ENCODE results near the gene ALDH1A1. TPM values are rescaled to one million over a fixed set of nuclear protein-coding genes. Genes with fewer than 3 reads are reported as not detected.

ALDH1A1 gene
- total RNA-seq, 2 experiments from 2014 or later = not detected

GRCh38 chr9:72984991-72985390 is 32.1 kb upstream of the ALDH1A1 start:
- no peaks in the 10 kb centered on the region for H3K4me1 ChIP-seq (ENCODE audit: insufficient read depth, low read length, poor library complexity, severe bottlenecking)
- no peak overlapping the region for H3K4me3 ChIP-seq (ENCODE audit: low read depth, low read length, poor library complexity, severe bottlenecking)
- H3K27ac ChIP-seq (ENCODE audit: low read depth, low read length, poor library complexity, severe bottlenecking) = no peak overlapping the region
- H3K79me2 ChIP-seq (ENCODE audit: insufficient read depth, low read depth, low read length) = no peaks in the 10 kb centered on the region
- ChIA-PET POLR2A (no interaction called here), CTCF (ENCODE audit: unreplicated experiment) (no interaction called here)
- intact Hi-C loops (cut with micrococcal nuclease; ENCODE audit: unreplicated experiment) = no loop called here
- no TSS peak for BruUV-seq (replicated peaks)
- no peaks in the 10 kb centered on the region for H3K9me2 ChIP-seq (ENCODE audit: insufficient read depth, low read length)
- H3K36me3 ChIP-seq (ENCODE audit: insufficient read depth, low read length) = no peaks in the 10 kb centered on the region
- no peaks in the 10 kb centered on the region for H4K20me1 ChIP-seq (ENCODE audit: insufficient read depth, low read length)
- TF ChIP-seq CTCF (conservative IDR thresholded peaks at IDR 0.05; ENCODE audit: low read length) (no peak), EZH2phosphoT487 (IDR thresholded peaks at IDR 0.05; ENCODE audit: borderline replicate concordance, low read depth, low read length) (no peak)
- H3K9me3 ChIP-seq (ENCODE audit: low read length) = no peaks in the 10 kb centered on the region
- no peak overlapping the region for H3K4me2 ChIP-seq (ENCODE audit: low read length)
- no peak overlapping the region for H2AFZ ChIP-seq (ENCODE audit: low read length)
- DNase-seq (ENCODE audit: low spot score) = no peak

- Histone ChIP-seq H2AFZ (ENCODE audit: low read length) (no peak overlapping the region), H3K9me2 (ENCODE audit: insufficient read depth, low read length) (no peaks in the 10 kb centered on the region), H3K36me3 (ENCODE audit: insufficient read depth, low read length) (no peaks in the 10 kb centered on the region), H3K27ac (ENCODE audit: low read depth, low read length, poor library complexity, severe bottlenecking) (no peak overlapping the region), H3K4me2 (ENCODE audit: low read length) (no peak overlapping the region), H3K9me3 (ENCODE audit: low read length) (no peaks in the 10 kb centered on the region), H3K79me2 (ENCODE audit: insufficient read depth, low read depth, low read length) (no peaks in the 10 kb centered on the region), H3K4me3 (ENCODE audit: low read depth, low read length, poor library complexity, severe bottlenecking) (no peak overlapping the region), H3K4me1 (ENCODE audit: insufficient read depth, low read length, poor library complexity, severe bottlenecking) (no peaks in the 10 kb centered on the region), H4K20me1 (ENCODE audit: insufficient read depth, low read length) (no peaks in the 10 kb centered on the region)
- ChIA-PET POLR2A (no interaction called here), CTCF (ENCODE audit: unreplicated experiment) (no interaction called here)
- TF ChIP-seq CTCF (conservative IDR thresholded peaks at IDR 0.05; ENCODE audit: low read length) (no peak), EZH2phosphoT487 (IDR thresholded peaks at IDR 0.05; ENCODE audit: borderline replicate concordance, low read depth, low read length) (no peak)
- BruUV-seq (replicated peaks) = no TSS peak
- no peak for DNase-seq (ENCODE audit: low spot score)
- intact Hi-C loops (cut with micrococcal nuclease; ENCODE audit: unreplicated experiment) = no loop called here
Observed at GRCh38 chr9:72984226-72984947, 31.5 kb upstream of the ALDH1A1 start.

GRCh38 chr9:72983512-72984225 is 30.8 kb upstream of the ALDH1A1 start:
- intact Hi-C loops (cut with micrococcal nuclease; ENCODE audit: unreplicated experiment) = no loop called here

More at GRCh38 chr9:72983512-72984225, 30.8 kb upstream of the ALDH1A1 start:
- Histone ChIP-seq H3K9me2 (ENCODE audit: insufficient read depth, low read length) (no peaks in the 10 kb centered on the region), H3K4me2 (ENCODE audit: low read length) (no peak overlapping the region), H3K27ac (ENCODE audit: low read depth, low read length, poor library complexity, severe bottlenecking) (no peak overlapping the region), H3K79me2 (ENCODE audit: insufficient read depth, low read depth, low read length) (no peaks in the 10 kb centered on the region), H3K4me3 (ENCODE audit: low read depth, low read length, poor library complexity, severe bottlenecking) (no peak overlapping the region), H3K9me3 (ENCODE audit: low read length) (no peaks in the 10 kb centered on the region), H3K4me1 (ENCODE audit: insufficient read depth, low read length, poor library complexity, severe bottlenecking) (no peaks in the 10 kb centered on the region), H2AFZ (ENCODE audit: low read length) (no peak overlapping the region), H3K36me3 (ENCODE audit: insufficient read depth, low read length) (no peaks in the 10 kb centered on the region), H4K20me1 (ENCODE audit: insufficient read depth, low read length) (no peaks in the 10 kb centered on the region)
- CTCF ChIA-PET (ENCODE audit: unreplicated experiment) = no interaction called here
- DNase-seq (ENCODE audit: low spot score) = no peak
- BruUV-seq (replicated peaks) = no TSS peak
- TF ChIP-seq CTCF (conservative IDR thresholded peaks at IDR 0.05; ENCODE audit: low read length) (no peak), EZH2phosphoT487 (IDR thresholded peaks at IDR 0.05; ENCODE audit: borderline replicate concordance, low read depth, low read length) (no peak)
- POLR2A ChIA-PET = no interaction called here
